ENCODE results near the gene GRK3. TPM values are rescaled to one million over a fixed set of nuclear protein-coding genes. Genes with fewer than 3 reads are reported as not detected.

GRK3 gene
- total RNA-seq, 1 donor from 2014 or later, result 3.8 TPM

GRCh38 chr22:25645964-25646363 lies 81.5 kb downstream of the GRK3 start:
- TF ChIP-seq CTCF (IDR thresholded peaks at IDR 0.05; ENCODE audit: borderline replicate concordance), result no peak
- intact Hi-C loops (cut with micrococcal nuclease), result no loop called here

GRCh38 chr22:25650833-25651232 lies 86.4 kb downstream of the GRK3 start:
- Histone ChIP-seq H3K4me1 (no peaks in the 10 kb centered on the region), H3K36me3 (no peaks in the 10 kb centered on the region), H3K27me3 (ENCODE audit: low read depth) (no peaks in the 10 kb centered on the region), H3K27ac (replicated peaks) (no peak overlapping the region), H3K9me3 (replicated peaks) (no peaks in the 10 kb centered on the region), H3K4me3 (no peak overlapping the region)
- TF ChIP-seq CTCF (IDR thresholded peaks at IDR 0.05; ENCODE audit: borderline replicate concordance), result no peak
- no peak for DNase-seq
- intact Hi-C loops (cut with micrococcal nuclease), result no loop called here

More at GRCh38 chr22:25645964-25646363, 81.5 kb downstream of the GRK3 start:
- Histone ChIP-seq H3K27ac (replicated peaks) (no peak overlapping the region), H3K36me3 (no peaks in the 10 kb centered on the region), H3K4me1 (peaks cover 15% of the 10 kb centered on the region), H3K27me3 (ENCODE audit: low read depth) (no peaks in the 10 kb centered on the region), H3K9me3 (replicated peaks) (no peaks in the 10 kb centered on the region), H3K4me3 (no peak overlapping the region)
- DNase-seq, result no peak

- no peaks in the 10 kb centered on the region for H3K36me3 ChIP-seq
- H3K4me3 ChIP-seq, result no peak overlapping the region
- DNase-seq, result no peak
- H3K27ac ChIP-seq (replicated peaks), result no peak overlapping the region
- TF ChIP-seq CTCF (IDR thresholded peaks at IDR 0.05; ENCODE audit: borderline replicate concordance), result no peak
- no peaks in the 10 kb centered on the region for H3K9me3 ChIP-seq (replicated peaks)
- H3K27me3 ChIP-seq (ENCODE audit: low read depth), result no peaks in the 10 kb centered on the region
- intact Hi-C loops (cut with micrococcal nuclease), result no loop called here
- no peaks in the 10 kb centered on the region for H3K4me1 ChIP-seq
Measured at GRCh38 chr22:25651332-25652085, 87.0 kb downstream of the GRK3 start.

- intact Hi-C loops (cut with micrococcal nuclease), result no loop called here
- H3K36me3 ChIP-seq, result no peaks in the 10 kb centered on the region
- TF ChIP-seq CTCF (IDR thresholded peaks at IDR 0.05; ENCODE audit: borderline replicate concordance), result no peak
Measured at GRCh38 chr22:25654676-25655075, 90.2 kb downstream of the GRK3 start.

GRCh38 chr22:25655371-25655935 lies 91.0 kb downstream of the GRK3 start:
- DNase-seq, result no peak
- Histone ChIP-seq H3K4me3 (no peak overlapping the region), H3K27ac (replicated peaks) (no peak overlapping the region), H3K9me3 (replicated peaks) (no peaks in the 10 kb centered on the region), H3K4me1 (peaks cover 4% of the 10 kb centered on the region), H3K27me3 (ENCODE audit: low read depth) (no peaks in the 10 kb centered on the region), H3K36me3 (no peaks in the 10 kb centered on the region)
- TF ChIP-seq CTCF (IDR thresholded peaks at IDR 0.05; ENCODE audit: borderline replicate concordance), result no peak
- intact Hi-C loops (cut with micrococcal nuclease), result no loop called here

More at GRCh38 chr22:25654676-25655075, 90.2 kb downstream of the GRK3 start:
- no peak for DNase-seq
- no peaks in the 10 kb centered on the region for H3K9me3 ChIP-seq (replicated peaks)
- no peaks in the 10 kb centered on the region for H3K27me3 ChIP-seq (ENCODE audit: low read depth)
- no peak overlapping the region for H3K4me3 ChIP-seq
- no peaks in the 10 kb centered on the region for H3K4me1 ChIP-seq
- no peak overlapping the region for H3K27ac ChIP-seq (replicated peaks)
